CD4-positive, alpha-beta T cell treated with Interferon gamma for 1 hour (primary cell): Measurements from ENCODE around the gene RSPRY1.

ENCODE experiments used
- DNase-seq: peaks from one replicate; pipeline ENCODE4 v3.0.0-alpha.2; 2020

Gene RSPRY1

GRCh38 chr16:57185945-57186871, at the start of gene RSPRY1, which contains the start of gene PSME3IP1:
Gene RSPRY1 (plus strand): TSS chr16:57186329. CDS start chr16:57204659, 18,330 bp downstream.
Gene PSME3IP1 (minus strand): TSS chr16:57186039. CDS start chr16:57173854, 12,185 bp downstream.
- peak; percentile 99 for DNase-seq

- no peak for DNase-seq
Measured at GRCh38 chr16:57137043-57137442, 49.1 kb upstream of the RSPRY1 start.

GRCh38 chr16:57137566-57138273, 48.4 kb upstream of the RSPRY1 start:
- DNase-seq: no peak

- no peak for DNase-seq
Measured at GRCh38 chr16:57138281-57138935, 47.7 kb upstream of the RSPRY1 start.

- no peak for DNase-seq
Measured at GRCh38 chr16:57140931-57141668, 45.0 kb upstream of the RSPRY1 start.

- DNase-seq: peak; percentile 15
Measured at GRCh38 chr16:57141822-57142631, 44.1 kb upstream of the RSPRY1 start.

- DNase-seq: no peak
Measured at GRCh38 chr16:57143149-57143921, 42.8 kb upstream of the RSPRY1 start.

GRCh38 chr16:57144027-57144426, 42.1 kb upstream of the RSPRY1 start:
- no peak for DNase-seq

GRCh38 chr16:57145046-57146021, 40.8 kb upstream of the RSPRY1 start:
- DNase-seq: no peak

- DNase-seq: no peak
Measured at GRCh38 chr16:57146040-57146647, 40.0 kb upstream of the RSPRY1 start.

- no peak for DNase-seq
Measured at GRCh38 chr16:57146735-57147134, 39.4 kb upstream of the RSPRY1 start.

- DNase-seq: no peak
Measured at GRCh38 chr16:57147381-57148221, 38.5 kb upstream of the RSPRY1 start.

GRCh38 chr16:57148481-57148880, 37.6 kb upstream of the RSPRY1 start:
- DNase-seq: no peak

- DNase-seq: no peak
Measured at GRCh38 chr16:57149391-57149790, 36.7 kb upstream of the RSPRY1 start.

- DNase-seq: no peak
Measured at GRCh38 chr16:57150682-57151330, 35.3 kb upstream of the RSPRY1 start.

- DNase-seq: no peak
Measured at GRCh38 chr16:57151369-57151768, 34.8 kb upstream of the RSPRY1 start.
